Panc1 (cell line): ENCODE measurements around the gene NCDN. TPM values are rescaled to one million over a fixed set of nuclear protein-coding genes. Genes with fewer than 3 reads are reported as not detected.

Experiments used
- ATAC-seq: fragments of 200-7000 bp; cut with Tn5 transposase; 2 replicates; pipeline ENCODE4 v1.9.1; 2020; ENCODE audit warnings: mild to moderate bottlenecking, moderate library complexity
- BruUV-seq: library from RNA; stranded (reverse); fragments of 400-500 nt; replicated peaks from 2 replicates; lab custom pipeline; 2021; lab: Mats Ljungman, UMichigan
- CTCF ChIA-PET: fragments of 300-600 bp; sonication (Branson Sonifier 250); formaldehyde crosslinking; loops from one replicate; lab custom pipeline; 2022; ENCODE audit warnings: antibody characterized with exemption; lab: Charles Lee
- POLR2A ChIA-PET: fragments of 300-600 bp; sonication (Branson Sonifier 250); formaldehyde crosslinking; loops from one replicate; lab custom pipeline; 2022; ENCODE audit warnings: antibody characterized with exemption; lab: Charles Lee
- DNase-seq: peaks from one replicate; pipeline ENCODE4 v3.0.0-alpha.2; 2010; ENCODE audit warnings: low read depth, low spot score
- H3K27ac ChIP-seq: 2 replicates; pipeline ENCODE4 v1.5.1; 2011; ENCODE audit warnings: mild to moderate bottlenecking, low read length, inconsistent platforms
- H3K27me3 ChIP-seq: fragments of 200-500 bp; sonication (Bioruptor generic); 2 replicates; pipeline ENCODE4 v1.6.0; 2014; ENCODE audit warnings: low read length, inconsistent platforms; ENCODE audit not compliant: control insufficient read depth, insufficient read depth
- H3K36me3 ChIP-seq: fragments of 200-500 bp; sonication (Bioruptor generic); 2 replicates; pipeline ENCODE4 v1.5.1; 2014; ENCODE audit warnings: inconsistent platforms, mild to moderate bottlenecking, low read length, moderate library complexity; ENCODE audit not compliant: control insufficient read depth, insufficient read depth
- H3K4me1 ChIP-seq: 2 replicates; pipeline ENCODE4 v1.5.1; 2011; ENCODE audit warnings: inconsistent platforms, mild to moderate bottlenecking, low read length, moderate library complexity; ENCODE audit not compliant: control insufficient read depth, insufficient read depth
- H3K4me3 ChIP-seq, 2 experiments: 2 replicates each; pipeline ENCODE4 v1.5.1; 2011 to 2012; ENCODE audit warnings: low read depth in 2 of 2, low read length in 2 of 2, mild to moderate bottlenecking in 2 of 2, inconsistent platforms in 1 of 2, moderate library complexity in 1 of 2
- H3K9me3 ChIP-seq: fragments of 200-500 bp; sonication (Bioruptor generic); 2 replicates; pipeline ENCODE4 v1.5.1; 2014; ENCODE audit warnings: low read depth, mild to moderate bottlenecking, inconsistent platforms, low read length, moderate library complexity; ENCODE audit not compliant: control insufficient read depth, insufficient read depth
- CTCF ChIP-seq: fragments of 450-650 bp; IDR thresholded peaks from 2 replicates; pipeline ENCODE4 v1.5.1; 2017; ENCODE audit warnings: mild to moderate bottlenecking
- POLR2AphosphoS5 ChIP-seq: IDR thresholded peaks from 2 replicates; pipeline ENCODE4 v1.6.1; 2012; ENCODE audit warnings: mild to moderate bottlenecking, low read depth, low read length, moderate library complexity
- REST ChIP-seq, 2 experiments: IDR thresholded peaks; 2 replicates each; pipeline ENCODE4 v1.6.1; 2011 to 2012; ENCODE audit warnings: low read depth in 2 of 2, control low read depth in 1 of 2, low read length in 1 of 2, mild to moderate bottlenecking in 1 of 2, moderate library complexity in 1 of 2; ENCODE audit not compliant: insufficient read depth in 1 of 2
- SIN3A ChIP-seq: IDR thresholded peaks from 2 replicates; pipeline ENCODE4 v1.6.1; 2012; ENCODE audit warnings: low read depth, mild to moderate bottlenecking, low read length, moderate library complexity, borderline replicate concordance; ENCODE audit not compliant: insufficient read depth
- TCF7L2 ChIP-seq: IDR thresholded peaks from 2 replicates; pipeline ENCODE4 v1.6.1; 2011; ENCODE audit warnings: mild to moderate bottlenecking, low read depth, low read length, inconsistent platforms
- in situ Hi-C: cut with HindIII; loops from 2 replicates; pipeline ENCODE4 v1.10.0; 2016; ENCODE audit warnings: low sequenced_read_pairs, low pct_unique_long_range_greater_than_20kb
- intact Hi-C: fragments of 100-400 bp; cut with micrococcal nuclease; formaldehyde crosslinking; loops from one replicate; pipeline ENCODE4 v1.10.0; 2022; ENCODE audit not compliant: unreplicated experiment
- total RNA-seq: library from RNA; stranded (reverse); gene quantifications from one replicate; pipeline ENCODE4 v1.2.1, GENCODE V29; 2021; ENCODE audit not compliant: unreplicated experiment

NCDN gene
- total RNA-seq, 1 experiment from 2014 or later, result 64.1 TPM

GRCh38 chr1:35586808-35587207 is 29.2 kb downstream of the NCDN start:
- ATAC-seq, result no peak
- no peak for DNase-seq
- Histone ChIP-seq H3K4me3 (no peak overlapping the region), H3K27me3 (no peaks in the 10 kb centered on the region), H3K9me3 (no peaks in the 10 kb centered on the region), H3K36me3 (no peaks in the 10 kb centered on the region), H3K4me1 (no peaks in the 10 kb centered on the region), H3K27ac (no peak overlapping the region)
- CTCF ChIA-PET, result interaction anchor here (0.6 kb wide), 1 partner anchor 139 kb away, joined by 3 read pairs; no protein-coding TSS in a partner anchor
- TSS peak; percentile 82 for BruUV-seq
- TF ChIP-seq POLR2AphosphoS5, result no peak
- TF ChIP-seq CTCF, result no peak
- TF ChIP-seq SIN3A, result no peak
- no peak for TF ChIP-seq TCF7L2
- TF ChIP-seq REST (IDR thresholded peaks at IDR 0.05; ENCODE audit: insufficient read depth in 1 of 2, low read depth in 2 of 2, low read length in 1 of 2), result no peak
- POLR2A ChIA-PET, result no interaction called here
- intact Hi-C loops, result no loop called here
- in situ Hi-C loops, result no loop called here

GRCh38 chr1:35587736-35588135 is 30.1 kb downstream of the NCDN start:
- DNase-seq, result no peak
- no peaks in the 10 kb centered on the region for H3K4me1 ChIP-seq
- ATAC-seq, result no peak
- H3K36me3 ChIP-seq, result no peaks in the 10 kb centered on the region
- BruUV-seq, result no TSS peak
- no peaks in the 10 kb centered on the region for H3K9me3 ChIP-seq
- no peaks in the 10 kb centered on the region for H3K27me3 ChIP-seq
- POLR2A ChIA-PET, result no interaction called here
- no peak overlapping the region for H3K4me3 ChIP-seq
- H3K27ac ChIP-seq, result no peak overlapping the region
- no peak for TF ChIP-seq POLR2AphosphoS5
- TF ChIP-seq SIN3A, result no peak
- no peak for TF ChIP-seq REST (IDR thresholded peaks at IDR 0.05; ENCODE audit: insufficient read depth in 1 of 2, low read depth in 2 of 2, low read length in 1 of 2)
- no peak for TF ChIP-seq CTCF
- no peak for TF ChIP-seq TCF7L2
- in situ Hi-C loops (no loop called here), intact Hi-C loops (no loop called here)
- CTCF ChIA-PET, result no interaction called here
